Measurements from ENCODE around the gene NRXN3. TPM values are rescaled to one million over a fixed set of nuclear protein-coding genes. Genes with fewer than 3 reads are reported as not detected.

The NRXN3 gene
- total RNA-seq, 4 donors from 2014 or later, result 0.04 to 0.16 TPM; not detected in 2

DNA sequence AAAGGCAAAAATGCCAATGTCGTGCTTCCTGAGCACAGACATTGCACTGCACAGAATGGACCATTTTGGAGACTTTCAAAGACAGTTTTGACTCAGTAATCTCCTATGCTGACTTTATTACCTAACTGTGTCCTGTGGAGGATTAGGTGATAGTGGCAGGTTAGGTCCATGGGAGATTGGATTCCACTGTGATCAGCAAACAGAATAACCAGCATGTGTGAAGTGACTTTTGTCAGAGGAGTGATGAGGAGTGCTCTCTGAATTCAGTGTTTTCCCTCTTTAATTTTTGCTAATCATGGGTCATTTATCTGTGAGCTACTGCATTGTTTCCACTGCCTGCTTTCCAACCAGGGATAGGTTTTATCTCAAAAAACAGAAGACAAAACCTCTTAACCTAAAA is 1378.7 kb downstream of the NRXN3 start:
- no peak overlapping the region for H3K4me3 ChIP-seq
- ATAC-seq, result no peak
- in situ Hi-C loops (cut with MboI; ENCODE audit: low sequenced_read_pairs in 4 of 4), result no loop called here

DNA sequence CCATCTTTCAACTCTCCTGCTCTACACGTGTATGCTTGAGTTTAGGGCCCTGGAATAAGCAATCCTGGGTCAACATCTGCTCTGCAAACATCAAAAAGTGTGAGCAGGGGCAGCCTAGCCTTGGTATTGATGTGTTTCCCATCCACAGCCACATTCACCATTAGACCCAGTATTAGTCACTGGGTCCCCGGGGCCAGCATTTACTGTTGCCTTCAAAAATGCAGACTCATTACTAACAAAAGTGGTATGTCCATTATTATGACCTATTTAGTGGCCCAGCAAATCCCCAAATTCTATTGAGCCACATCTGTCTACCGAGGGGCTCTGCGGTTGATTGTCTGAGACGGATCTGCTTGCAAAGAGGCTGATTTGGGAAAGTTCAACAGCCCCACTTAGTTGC is 1379.3 kb downstream of the NRXN3 start:
- Histone ChIP-seq H3K4me3 (no peak overlapping the region), H3K4me1 (no peaks in the 10 kb centered on the region), H3K9me3 (no peaks in the 10 kb centered on the region), H3K27me3 (no peaks in the 10 kb centered on the region), H3K36me3 (no peaks in the 10 kb centered on the region), H3K27ac (no peak overlapping the region)
- intact Hi-C loops (cut with DNase I; ENCODE audit: low total_unique reads), result no loop called here
- in situ Hi-C loops (cut with MboI; ENCODE audit: low sequenced_read_pairs in 4 of 4), result no loop called here
- DNase-seq (no peak), ATAC-seq (no peak)
- no peak for TF ChIP-seq POLR2A (IDR thresholded peaks at IDR 0.05)
- TF ChIP-seq CTCF (IDR thresholded peaks at IDR 0.05 in 4 of 5, conservative IDR thresholded peaks at IDR 0.05 in 1 of 5), result no peak

More for the DNA sequence above, 1378.7 kb downstream of the NRXN3 start:
- Histone ChIP-seq H3K27ac (no peak overlapping the region), H3K4me1 (no peaks in the 10 kb centered on the region), H3K36me3 (no peaks in the 10 kb centered on the region), H3K9me3 (no peaks in the 10 kb centered on the region), H3K27me3 (no peaks in the 10 kb centered on the region)
- intact Hi-C loops (cut with DNase I; ENCODE audit: low total_unique reads), result no loop called here
- no peak for DNase-seq
- TF ChIP-seq CTCF (IDR thresholded peaks at IDR 0.05 in 4 of 5, conservative IDR thresholded peaks at IDR 0.05 in 1 of 5) (no peak), POLR2A (IDR thresholded peaks at IDR 0.05) (no peak)

DNA sequence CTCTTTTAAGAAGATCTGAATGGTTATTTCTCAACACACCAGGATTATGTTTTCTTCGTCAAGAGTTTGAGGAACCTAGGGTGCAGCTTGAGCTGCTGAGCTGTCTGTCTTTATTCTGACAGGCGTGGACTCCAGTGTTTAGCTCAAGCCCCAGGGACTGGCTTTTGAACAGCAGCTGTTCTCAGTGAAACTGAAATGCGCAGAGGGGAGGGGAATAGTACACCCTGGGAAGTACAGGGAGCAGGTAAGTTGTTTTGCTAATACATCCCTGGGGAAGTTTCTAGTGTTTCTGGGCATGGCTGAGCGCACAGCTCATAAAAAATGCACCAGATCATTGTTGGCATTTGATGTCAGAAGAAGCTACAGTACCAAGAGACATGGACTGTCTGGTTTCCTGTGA is 1381.3 kb downstream of the NRXN3 start:
- H3K27me3 ChIP-seq, result no peaks in the 10 kb centered on the region
- DNase-seq (no peak), ATAC-seq (no peak)
- no peak overlapping the region for H3K4me3 ChIP-seq
- TF ChIP-seq CTCF (IDR thresholded peaks at IDR 0.05 in 4 of 5, conservative IDR thresholded peaks at IDR 0.05 in 1 of 5) (no peak), POLR2A (IDR thresholded peaks at IDR 0.05) (no peak)
- intact Hi-C loops (cut with DNase I; ENCODE audit: low total_unique reads) (no loop called here), in situ Hi-C loops (cut with MboI; ENCODE audit: low sequenced_read_pairs in 4 of 4) (no loop called here)
- no peaks in the 10 kb centered on the region for H3K9me3 ChIP-seq
- H3K4me1 ChIP-seq, result no peaks in the 10 kb centered on the region
- no peak overlapping the region for H3K27ac ChIP-seq
- no peaks in the 10 kb centered on the region for H3K36me3 ChIP-seq

DNA sequence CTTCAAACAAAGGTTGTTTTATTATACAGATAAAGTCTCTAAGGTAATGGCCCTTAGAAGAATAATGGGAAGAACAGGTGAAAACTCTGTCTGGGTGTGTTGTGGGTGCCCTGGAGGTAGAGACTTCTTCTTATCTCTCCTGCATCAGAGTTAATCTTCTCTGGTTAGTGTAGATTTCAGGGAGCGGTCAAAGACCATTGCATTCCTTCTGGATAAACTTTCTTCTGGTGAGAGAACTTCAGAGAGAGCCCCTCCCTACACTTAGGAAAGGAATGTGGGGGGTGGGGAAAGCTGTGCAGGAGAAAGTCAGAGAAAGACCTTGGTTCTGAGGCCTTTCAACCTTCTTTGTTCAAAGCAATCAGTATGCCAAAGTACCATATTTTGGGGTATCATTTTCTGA is 1382.6 kb downstream of the NRXN3 start:
- in situ Hi-C loops (cut with MboI; ENCODE audit: low sequenced_read_pairs in 4 of 4), result no loop called here
- H3K4me1 ChIP-seq, result no peaks in the 10 kb centered on the region
- H3K36me3 ChIP-seq, result no peaks in the 10 kb centered on the region
- H3K27me3 ChIP-seq, result no peaks in the 10 kb centered on the region
- TF ChIP-seq POLR2A (IDR thresholded peaks at IDR 0.05) (no peak), CTCF (IDR thresholded peaks at IDR 0.05 in 4 of 5, conservative IDR thresholded peaks at IDR 0.05 in 1 of 5) (no peak)
- no peaks in the 10 kb centered on the region for H3K9me3 ChIP-seq
- intact Hi-C loops (cut with DNase I; ENCODE audit: low total_unique reads), result no loop called here
- ATAC-seq (no peak), DNase-seq (no peak)
- no peak overlapping the region for H3K27ac ChIP-seq
- H3K4me3 ChIP-seq, result no peak overlapping the region

DNA sequence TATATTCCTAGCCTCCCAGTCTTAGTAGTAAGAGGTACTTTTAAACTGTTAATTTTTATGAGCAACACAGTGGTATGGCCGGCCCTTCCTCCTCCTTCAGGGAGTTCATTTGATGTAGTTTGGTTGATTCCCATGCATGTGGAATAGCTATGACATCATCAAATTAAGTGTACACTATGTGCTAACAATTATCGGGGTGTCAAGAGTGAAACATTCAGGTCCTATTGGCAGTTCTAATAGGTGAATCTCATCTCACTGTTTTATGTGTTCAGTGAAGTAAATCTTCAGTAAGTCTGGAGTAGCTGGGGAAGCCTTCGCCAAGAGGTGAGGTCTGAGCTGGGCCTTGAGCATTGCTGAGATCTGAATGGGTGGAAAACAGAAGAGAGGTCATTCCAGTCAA is 1384.6 kb downstream of the NRXN3 start:
- Histone ChIP-seq H3K9me3 (no peaks in the 10 kb centered on the region), H3K27ac (no peak overlapping the region), H3K4me1 (no peaks in the 10 kb centered on the region), H3K36me3 (no peaks in the 10 kb centered on the region), H3K27me3 (no peaks in the 10 kb centered on the region), H3K4me3 (no peak overlapping the region)
- DNase-seq, result no peak
- no peak for ATAC-seq
- no peak for TF ChIP-seq POLR2A (IDR thresholded peaks at IDR 0.05)
- TF ChIP-seq CTCF (IDR thresholded peaks at IDR 0.05 in 4 of 5, conservative IDR thresholded peaks at IDR 0.05 in 1 of 5), result no peak
- intact Hi-C loops (cut with DNase I; ENCODE audit: low total_unique reads), result no loop called here
- in situ Hi-C loops (cut with MboI; ENCODE audit: low sequenced_read_pairs in 4 of 4), result no loop called here
